GM10248 (cell line): ENCODE data around the gene GRIK5.
"Not testable (repeated sequence)": the region's sequence is repeated elsewhere in the genome, so short reads cannot be mapped to it uniquely, and the experiment has no call there.

Experiments
- CTCF ChIA-PET: fragments of 300-600 bp; sonication (Branson Sonifier 250); formaldehyde crosslinking; extraction: SDS; loops from one replicate; lab custom pipeline; 2021; ENCODE audit warnings: antibody characterized with exemption; lab: Yijun Ruan, JAX
- POLR2A ChIA-PET: fragments of 350-650 bp; sonication (Branson Sonifier 250); formaldehyde crosslinking; extraction: SDS; loops from one replicate; lab custom pipeline; 2020; ENCODE audit warnings: antibody characterized with exemption; lab: Yijun Ruan, JAX
- DNase-seq: peaks from one replicate; pipeline ENCODE4 v3.0.0; 2012; ENCODE audit errors: extremely low spot score
- TF ChIP-seq, protein P1 (sequence below): IDR thresholded peaks from 2 replicates; pipeline ENCODE4 v1.5.1; 2012; ENCODE audit warnings: mild to moderate bottlenecking, low read depth; ENCODE audit errors: extremely low read depth, missing control alignments, control extremely low read depth

Gene GRIK5

DNA sequence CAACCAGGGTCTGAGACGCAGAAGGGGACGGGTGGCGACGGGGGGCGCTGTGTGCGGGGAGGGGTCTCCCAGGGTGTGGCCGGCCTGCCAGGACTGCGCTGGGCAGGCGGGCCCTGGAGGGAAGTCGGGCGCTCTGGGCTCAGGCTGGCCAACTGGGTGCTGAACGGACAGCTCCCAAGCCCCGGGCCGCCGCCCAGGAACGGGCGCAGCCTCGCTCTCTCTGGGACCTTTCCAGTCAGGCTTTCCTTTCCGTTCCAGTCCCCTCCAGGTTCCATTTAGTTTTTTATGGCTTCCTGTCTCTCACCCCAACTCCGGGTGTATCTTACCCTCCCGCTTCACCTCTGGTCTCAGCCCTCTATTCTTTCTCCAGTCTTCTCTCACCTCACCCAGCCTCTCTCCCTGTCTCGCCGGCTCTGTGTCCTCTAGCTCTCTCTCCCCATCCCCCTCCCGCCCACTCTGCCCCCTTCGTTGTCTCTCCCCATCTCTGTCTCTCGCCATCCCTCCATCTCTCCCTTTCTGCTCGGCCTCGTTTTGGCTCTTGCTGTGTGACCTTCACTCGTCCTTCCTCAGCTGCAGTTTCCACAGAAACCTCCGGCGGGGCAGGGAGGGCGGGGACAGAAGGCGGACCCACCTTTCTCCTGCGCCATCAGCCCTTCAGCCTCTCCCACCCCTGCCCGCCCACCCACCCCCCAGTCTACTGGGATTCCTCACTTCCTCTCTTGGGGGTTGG lies 72.7 kb downstream of the GRIK5 start:
- POLR2A ChIA-PET: no interaction called here
- peak; percentile 80 for DNase-seq
- CTCF ChIA-PET: interaction anchor here (1.2 to 1.4 kb wide), 3 partner anchors 38 to 201 kb away, joined by 3 read pairs; partner anchors contain the start of gene CEACAM3
- TF ChIP-seq, protein P1, sequence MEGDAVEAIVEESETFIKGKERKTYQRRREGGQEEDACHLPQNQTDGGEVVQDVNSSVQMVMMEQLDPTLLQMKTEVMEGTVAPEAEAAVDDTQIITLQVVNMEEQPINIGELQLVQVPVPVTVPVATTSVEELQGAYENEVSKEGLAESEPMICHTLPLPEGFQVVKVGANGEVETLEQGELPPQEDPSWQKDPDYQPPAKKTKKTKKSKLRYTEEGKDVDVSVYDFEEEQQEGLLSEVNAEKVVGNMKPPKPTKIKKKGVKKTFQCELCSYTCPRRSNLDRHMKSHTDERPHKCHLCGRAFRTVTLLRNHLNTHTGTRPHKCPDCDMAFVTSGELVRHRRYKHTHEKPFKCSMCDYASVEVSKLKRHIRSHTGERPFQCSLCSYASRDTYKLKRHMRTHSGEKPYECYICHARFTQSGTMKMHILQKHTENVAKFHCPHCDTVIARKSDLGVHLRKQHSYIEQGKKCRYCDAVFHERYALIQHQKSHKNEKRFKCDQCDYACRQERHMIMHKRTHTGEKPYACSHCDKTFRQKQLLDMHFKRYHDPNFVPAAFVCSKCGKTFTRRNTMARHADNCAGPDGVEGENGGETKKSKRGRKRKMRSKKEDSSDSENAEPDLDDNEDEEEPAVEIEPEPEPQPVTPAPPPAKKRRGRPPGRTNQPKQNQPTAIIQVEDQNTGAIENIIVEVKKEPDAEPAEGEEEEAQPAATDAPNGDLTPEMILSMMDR: no peak

DNA sequence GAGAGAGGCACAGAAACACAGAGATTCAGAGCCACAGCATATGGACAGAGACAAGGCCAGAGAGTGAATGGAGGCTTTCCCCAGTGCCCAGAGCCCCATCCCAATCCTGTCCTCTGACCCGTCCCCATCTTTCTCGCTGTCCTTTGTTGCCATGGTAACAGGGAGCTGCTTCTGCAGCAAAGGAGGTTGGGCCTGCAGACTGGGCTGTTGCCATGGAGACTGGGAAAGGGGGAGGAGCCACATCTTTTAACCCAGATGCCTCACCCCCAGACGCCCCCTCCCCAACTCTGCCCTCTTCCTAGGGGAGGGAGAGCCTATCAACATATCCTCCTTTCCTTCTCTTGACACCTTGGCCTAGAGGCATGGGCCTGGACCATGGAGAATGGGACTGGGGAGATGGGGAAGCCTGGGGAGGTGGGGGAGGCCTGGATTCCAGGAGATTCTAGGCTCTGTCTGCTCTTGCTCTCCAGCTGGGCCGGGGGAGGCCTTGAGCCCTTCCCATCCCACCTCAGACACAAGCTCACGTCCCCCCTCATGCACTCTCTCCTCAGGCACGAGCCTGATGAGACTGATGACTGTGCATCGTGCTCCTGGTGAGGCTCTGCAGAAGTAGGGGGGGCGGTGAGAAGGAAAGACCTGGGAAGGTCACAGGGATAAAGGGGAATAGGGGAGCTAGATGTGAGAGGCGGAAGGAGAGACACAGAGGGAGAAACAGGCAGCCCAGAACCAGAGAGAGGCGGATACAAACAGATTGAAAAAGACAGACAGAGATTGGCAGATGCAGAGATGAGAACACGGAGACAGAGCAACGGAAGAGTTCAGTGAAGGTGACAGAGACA lies 73.8 kb downstream of the GRIK5 start:
- ChIA-PET CTCF (interaction anchor here (1.2 to 1.4 kb wide), 3 partner anchors 39 to 200 kb away, joined by 3 read pairs; partner anchors contain the start of gene CEACAM3), POLR2A (no interaction called here)
- no peak for DNase-seq
- TF ChIP-seq, protein P1: no peak

DNA sequence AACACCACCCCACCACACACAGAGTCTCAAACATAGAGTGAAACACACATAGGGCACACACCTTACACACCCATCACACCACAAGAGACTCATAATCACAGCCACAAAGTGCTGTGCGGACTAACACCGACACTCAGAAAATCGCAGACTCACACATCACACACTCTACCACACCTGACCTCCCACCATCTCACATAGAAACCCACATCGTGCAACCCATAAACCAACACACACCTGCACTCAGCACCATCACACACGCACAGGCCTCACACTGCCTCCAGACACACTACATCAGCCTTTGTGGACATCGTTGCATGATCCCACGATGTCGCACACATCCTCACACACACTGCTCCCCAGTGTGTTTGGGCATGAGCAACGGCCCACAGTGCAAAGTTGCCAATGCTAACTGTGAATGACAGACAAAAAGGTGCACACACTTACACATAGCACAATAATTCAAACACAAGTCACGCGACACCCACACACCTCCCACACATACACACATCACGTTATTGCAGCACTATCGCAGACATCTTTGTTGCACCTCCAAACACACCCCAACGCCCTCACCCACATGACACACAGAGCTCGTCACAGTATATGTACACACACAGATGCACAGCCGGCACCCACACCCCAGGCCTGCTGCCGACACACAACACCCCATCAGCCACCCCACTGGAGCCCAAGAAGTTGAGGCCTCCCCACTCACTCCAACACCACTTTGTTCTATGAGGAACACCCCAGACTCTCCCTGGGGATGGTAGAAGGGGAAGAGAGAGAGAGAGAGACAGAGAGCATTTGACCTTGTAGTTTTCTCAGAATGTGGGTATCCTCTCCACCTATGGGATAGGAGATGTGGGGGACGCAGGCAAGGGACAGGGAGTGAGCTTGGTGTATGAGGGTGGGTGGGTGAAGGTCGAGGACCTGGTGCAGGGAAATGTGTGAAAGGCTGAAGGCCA lies 74.7 kb downstream of the GRIK5 start:
- ChIA-PET CTCF (no interaction called here), POLR2A (no interaction called here)
- TF ChIP-seq, protein P1: no peak
- no peak for DNase-seq

DNA sequence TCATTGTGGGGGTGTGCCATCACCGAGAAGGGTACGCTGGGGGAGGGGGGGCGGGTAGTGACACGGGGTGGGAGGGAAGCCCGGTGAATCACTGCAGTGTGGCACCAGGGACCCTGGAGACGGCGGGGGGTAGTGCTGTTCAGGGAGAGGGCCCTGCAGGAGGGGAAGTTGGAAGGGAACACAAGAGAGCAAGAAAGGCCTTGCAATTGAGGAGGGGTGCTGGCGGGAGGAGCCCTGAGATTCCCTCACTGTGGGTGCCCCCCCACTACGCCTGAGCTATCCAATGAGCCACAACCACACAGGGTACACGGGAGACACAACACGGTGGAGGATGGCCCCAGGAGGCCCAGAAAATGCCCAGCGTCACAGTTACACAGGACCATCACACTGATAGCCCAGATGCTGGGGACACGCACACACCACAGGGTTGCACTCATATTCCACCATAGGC lies 75.5 kb downstream of the GRIK5 start:
- TF ChIP-seq, protein P1: no peak
- no peak for DNase-seq
- ChIA-PET CTCF (no interaction called here), POLR2A (no interaction called here)

DNA sequence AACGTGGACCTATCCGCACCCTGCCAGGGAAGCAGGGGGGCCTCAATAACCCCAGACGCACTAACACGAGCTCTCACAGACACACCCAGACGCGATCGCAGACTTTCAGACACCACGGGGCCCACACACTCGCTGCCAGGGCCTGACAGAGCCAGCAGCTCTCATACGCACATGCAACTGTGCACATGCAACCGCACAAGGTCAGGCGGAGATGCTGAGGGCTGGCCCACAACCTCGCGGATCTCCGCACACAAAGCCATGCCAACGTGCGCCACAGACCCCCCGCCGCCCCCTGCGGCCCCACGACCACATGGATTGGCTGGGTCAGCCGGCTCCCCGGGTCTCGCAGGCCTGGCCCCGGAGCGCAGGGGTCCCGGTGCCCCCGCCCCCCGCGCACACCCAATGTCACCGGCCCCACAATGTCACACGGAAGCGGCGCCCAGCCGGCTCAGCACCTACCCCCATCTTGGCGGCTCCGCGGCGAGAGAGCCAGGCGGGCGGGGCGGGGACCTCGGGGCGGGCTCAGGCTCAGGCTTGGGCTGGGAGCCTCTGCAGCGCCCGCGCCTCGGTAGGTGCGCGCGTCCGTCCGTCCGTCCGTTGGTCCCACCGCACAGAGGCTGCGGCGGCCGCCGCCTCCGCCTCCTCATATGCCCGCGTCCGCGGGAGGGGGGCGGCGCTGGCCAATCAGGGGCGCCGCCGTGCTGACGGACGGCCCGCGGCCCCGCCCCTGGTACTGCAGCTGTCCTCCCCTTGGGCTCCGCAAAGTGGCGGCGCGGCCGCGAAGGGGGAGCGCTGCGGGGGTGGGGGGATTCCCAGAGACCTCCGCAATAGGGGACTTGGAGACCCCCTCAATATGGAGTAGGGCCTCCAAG lies 76.2 kb downstream of the GRIK5 start, which contains the start of gene ATP1A3:
ATP1A3 (minus strand) TSS at position 619 of the 872 bp plus-strand sequence; CDS start at position 465, 154 bp downstream.
- TF ChIP-seq, protein P1: no peak
- peak; percentile 82 for DNase-seq
- POLR2A ChIA-PET: no interaction called here
- CTCF ChIA-PET: no interaction called here

DNA sequence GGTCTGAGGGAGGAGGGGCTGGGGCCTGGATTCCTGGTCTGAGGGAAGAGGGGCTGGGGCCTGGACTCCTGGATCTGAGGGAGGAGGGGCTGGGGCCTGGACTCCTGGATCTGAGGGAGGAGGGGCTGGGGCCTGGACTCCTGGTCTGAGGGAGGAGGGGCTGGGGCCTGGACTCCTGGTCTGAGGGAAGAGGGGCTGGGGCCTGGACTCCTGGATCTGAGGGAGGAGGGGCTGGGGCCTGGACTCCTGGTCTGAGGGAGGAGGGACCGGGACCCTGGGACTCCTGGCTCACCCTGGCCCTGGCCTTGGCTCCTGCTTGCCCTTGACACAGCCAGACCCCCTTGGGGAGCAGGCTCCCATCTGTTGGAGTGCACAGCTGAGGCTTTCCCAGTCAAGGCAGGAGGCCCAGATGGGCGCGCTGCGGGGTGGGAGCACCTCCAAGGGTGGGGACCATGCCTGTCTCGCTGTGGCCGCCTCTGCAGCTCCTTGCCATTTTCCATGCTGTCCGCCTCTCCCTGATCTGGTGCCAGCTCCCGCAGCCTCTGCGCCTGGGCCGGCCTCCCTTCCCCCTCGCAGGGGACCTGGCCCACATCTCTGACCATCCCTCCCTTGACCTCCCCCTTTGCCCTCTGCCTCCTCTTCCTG lies 78.0 kb downstream of the GRIK5 start:
- CTCF ChIA-PET, DNase-seq, POLR2A ChIA-PET: not testable (repeated sequence)
